HUES6 (cell line): Measurements from ENCODE around the gene WDR20.

ENCODE experiments used
- H3K27ac ChIP-seq: 2 replicates; pipeline ENCODE4 v1.7.0; 2013; ENCODE audit warnings: low read depth, mild to moderate bottlenecking, low read length, inconsistent platforms
- H3K27me3 ChIP-seq: 2 replicates; pipeline ENCODE4 v1.6.1; 2013; ENCODE audit warnings: low read length; ENCODE audit not compliant: control insufficient read depth, insufficient read depth
- H3K36me3 ChIP-seq: 2 replicates; pipeline ENCODE4 v1.6.1; 2013; ENCODE audit warnings: low read length; ENCODE audit not compliant: control insufficient read depth, insufficient read depth
- H3K4me1 ChIP-seq: 2 replicates; pipeline ENCODE4 v1.6.1; 2013; ENCODE audit warnings: low read length; ENCODE audit not compliant: control insufficient read depth, insufficient read depth
- H3K4me3 ChIP-seq: 2 replicates; pipeline ENCODE4 v1.5.1; 2013; ENCODE audit warnings: low read depth, low read length
- H3K9ac ChIP-seq: one replicate; pipeline ENCODE4 v1.6.1; 2013; ENCODE audit warnings: mild to moderate bottlenecking, low read length
- H3K9me3 ChIP-seq: 2 replicates; pipeline ENCODE4 v1.6.1; 2013; ENCODE audit warnings: low read depth, low read length; ENCODE audit not compliant: control insufficient read depth, insufficient read depth

WDR20 gene

DNA sequence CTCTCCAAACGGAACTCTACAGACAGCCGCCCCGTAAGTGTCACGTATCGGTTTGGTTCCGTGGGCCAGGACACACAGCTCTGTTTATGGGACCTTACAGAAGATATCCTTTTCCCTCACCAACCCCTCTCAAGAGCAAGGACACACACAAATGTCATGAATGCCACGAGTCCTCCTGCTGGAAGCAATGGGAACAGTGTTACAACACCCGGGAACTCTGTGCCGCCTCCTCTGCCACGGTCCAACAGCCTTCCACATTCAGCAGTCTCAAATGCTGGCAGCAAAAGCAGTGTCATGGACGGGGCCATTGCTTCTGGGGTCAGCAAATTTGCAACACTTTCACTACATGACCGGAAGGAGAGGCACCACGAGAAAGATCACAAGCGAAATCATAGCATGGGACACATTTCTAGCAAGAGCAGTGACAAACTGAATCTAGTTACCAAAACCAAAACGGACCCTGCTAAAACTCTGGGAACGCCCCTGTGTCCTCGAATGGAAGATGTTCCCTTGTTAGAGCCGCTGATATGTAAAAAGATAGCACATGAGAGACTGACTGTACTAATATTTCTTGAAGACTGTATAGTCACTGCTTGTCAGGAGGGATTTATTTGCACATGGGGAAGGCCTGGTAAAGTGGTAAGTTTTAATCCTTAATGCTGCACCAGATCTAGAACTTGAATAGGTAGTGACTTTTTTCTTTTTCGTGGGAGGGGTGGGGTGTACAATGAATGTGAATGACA is 69.7 kb downstream of the WDR20 start:
- Histone ChIP-seq H3K4me3 (no peak overlapping the region), H3K27me3 (no peaks in the 10 kb centered on the region), H3K4me1 (peaks cover 5% of the 10 kb centered on the region), H3K9me3 (no peaks in the 10 kb centered on the region), H3K9ac (no peak overlapping the region), H3K27ac (no peak overlapping the region), H3K36me3 (peaks cover 44% of the 10 kb centered on the region)

DNA sequence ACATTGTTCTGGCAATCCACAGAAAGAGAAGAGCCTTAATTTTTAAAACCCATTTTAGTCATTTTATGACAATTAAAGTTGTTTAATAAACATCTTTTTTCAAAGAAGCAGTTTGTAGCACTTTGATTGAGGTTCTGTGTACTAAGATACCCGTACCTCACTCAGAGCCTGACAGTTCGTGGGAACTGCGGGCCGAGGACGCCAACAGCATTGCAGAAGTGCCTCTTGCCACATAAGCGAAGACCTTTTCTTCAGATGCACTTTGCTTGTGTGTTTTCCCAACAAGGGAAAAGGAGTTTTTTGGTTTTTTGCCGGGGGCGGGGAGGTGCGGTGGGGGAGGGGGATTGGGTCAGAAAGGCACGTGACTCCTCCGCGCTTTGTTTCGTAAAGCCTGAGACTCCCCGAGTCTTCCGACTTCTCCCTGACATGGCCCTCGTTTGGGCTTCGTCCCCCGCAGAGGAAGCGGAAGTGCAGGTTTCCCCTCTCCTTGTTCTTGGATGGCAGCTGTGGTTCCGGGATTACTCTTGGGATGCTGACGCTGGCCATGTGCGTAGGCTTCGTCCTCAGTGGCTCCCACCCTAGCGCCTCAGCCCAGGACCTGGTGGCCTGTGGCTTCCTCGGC is 70.8 kb downstream of the WDR20 start:
- Histone ChIP-seq H3K36me3 (peaks cover 38% of the 10 kb centered on the region), H3K4me1 (peaks cover 12% of the 10 kb centered on the region), H3K27me3 (no peaks in the 10 kb centered on the region), H3K9ac (no peak overlapping the region), H3K27ac (no peak overlapping the region), H3K9me3 (no peaks in the 10 kb centered on the region), H3K4me3 (no peak overlapping the region)

DNA sequence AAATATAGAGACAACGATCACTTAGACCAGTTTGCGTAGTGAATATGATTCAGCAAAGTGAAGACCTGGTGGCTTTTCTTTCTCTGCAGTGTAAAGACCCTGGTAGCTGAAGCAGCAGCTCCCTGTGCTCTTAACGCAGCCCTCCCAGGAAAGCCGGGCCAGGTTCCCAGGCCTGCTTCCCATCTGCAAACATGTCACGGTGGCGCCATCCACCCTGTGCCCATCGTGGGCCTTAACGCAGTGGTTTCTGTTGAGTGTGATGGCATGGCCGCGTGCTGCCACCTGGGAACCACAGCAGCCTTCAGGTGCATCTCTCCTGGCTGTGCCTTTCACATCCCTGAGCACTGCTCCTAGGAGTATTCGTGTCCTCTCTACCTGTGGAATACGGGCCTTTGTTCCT is 71.5 kb downstream of the WDR20 start:
- peaks cover 37% of the 10 kb centered on the region for H3K36me3 ChIP-seq
- no peak overlapping the region for H3K27ac ChIP-seq
- no peaks in the 10 kb centered on the region for H3K27me3 ChIP-seq
- no peaks in the 10 kb centered on the region for H3K9me3 ChIP-seq
- peaks cover 16% of the 10 kb centered on the region for H3K4me1 ChIP-seq
- H3K4me3 ChIP-seq: no peak overlapping the region
- H3K9ac ChIP-seq: no peak overlapping the region

DNA sequence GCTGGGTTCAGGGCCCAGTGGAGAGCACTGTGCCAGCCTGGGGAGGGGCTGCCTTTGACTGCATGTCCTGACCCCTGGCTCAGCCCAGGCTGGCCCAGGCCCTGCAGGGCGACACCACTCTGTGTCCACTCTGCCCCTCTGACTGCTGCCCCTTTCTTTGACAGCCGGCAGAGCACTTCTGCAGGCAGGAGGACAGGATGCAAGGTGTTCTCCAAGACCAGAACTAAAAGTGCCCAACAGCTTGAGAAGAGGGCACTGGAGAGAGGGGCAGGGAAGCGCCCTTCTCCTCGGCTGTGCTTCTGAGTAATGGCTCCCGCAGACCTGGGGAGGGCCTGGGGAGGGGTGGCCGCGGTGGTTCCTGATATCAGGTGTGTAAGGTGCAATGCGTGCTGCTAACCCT is 72.7 kb downstream of the WDR20 start:
- Histone ChIP-seq H3K9ac (no peak overlapping the region), H3K4me1 (peaks cover 16% of the 10 kb centered on the region), H3K36me3 (peaks cover 32% of the 10 kb centered on the region), H3K4me3 (no peak overlapping the region), H3K27ac (no peak overlapping the region), H3K9me3 (no peaks in the 10 kb centered on the region), H3K27me3 (no peaks in the 10 kb centered on the region)

DNA sequence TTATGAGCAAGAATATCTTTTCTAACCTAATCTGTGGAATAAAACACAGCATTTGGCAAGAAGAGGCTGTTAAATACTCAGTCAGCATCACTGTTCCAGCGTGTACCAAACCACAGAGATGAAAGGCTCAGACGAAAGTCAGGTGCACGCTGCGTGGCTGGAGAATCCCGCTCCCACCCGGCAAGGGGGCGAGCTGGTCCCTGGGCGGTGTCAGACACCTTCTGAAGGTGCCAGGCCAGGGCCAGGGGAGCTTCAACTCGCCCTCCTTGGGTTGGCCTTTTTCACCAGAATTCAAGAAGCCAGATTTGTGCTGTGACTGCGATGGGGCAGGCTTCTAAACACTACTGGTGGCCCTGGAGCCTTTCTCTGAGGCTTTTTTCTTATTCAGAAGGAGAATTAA is 73.1 kb downstream of the WDR20 start:
- Histone ChIP-seq H3K4me1 (peaks cover 16% of the 10 kb centered on the region), H3K36me3 (peaks cover 28% of the 10 kb centered on the region), H3K9ac (no peak overlapping the region), H3K4me3 (no peak overlapping the region), H3K9me3 (no peaks in the 10 kb centered on the region), H3K27ac (no peak overlapping the region), H3K27me3 (no peaks in the 10 kb centered on the region)

DNA sequence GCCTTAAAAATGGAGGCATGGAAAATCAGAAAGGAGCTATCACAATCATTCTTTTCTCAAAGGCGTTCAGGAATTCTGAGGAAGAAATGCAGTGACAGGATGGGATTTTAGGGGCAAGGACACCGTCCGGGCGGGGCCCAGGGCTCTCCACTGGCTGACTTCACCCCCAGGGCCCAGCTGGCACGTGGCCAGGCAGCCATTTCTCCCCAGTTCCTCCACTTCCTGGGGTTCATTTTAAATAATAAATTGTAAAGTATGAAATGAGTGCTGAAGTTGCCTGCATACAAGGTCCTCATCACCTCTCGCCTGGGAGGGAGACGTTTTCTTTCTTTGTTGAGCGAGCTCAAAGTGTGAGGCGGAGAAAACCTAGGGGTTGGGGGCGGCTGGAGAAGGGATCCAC is 73.8 kb downstream of the WDR20 start:
- Histone ChIP-seq H3K4me3 (no peak overlapping the region), H3K9ac (no peak overlapping the region), H3K9me3 (no peaks in the 10 kb centered on the region), H3K27ac (no peak overlapping the region), H3K4me1 (peaks cover 16% of the 10 kb centered on the region), H3K36me3 (peaks cover 23% of the 10 kb centered on the region), H3K27me3 (no peaks in the 10 kb centered on the region)

DNA sequence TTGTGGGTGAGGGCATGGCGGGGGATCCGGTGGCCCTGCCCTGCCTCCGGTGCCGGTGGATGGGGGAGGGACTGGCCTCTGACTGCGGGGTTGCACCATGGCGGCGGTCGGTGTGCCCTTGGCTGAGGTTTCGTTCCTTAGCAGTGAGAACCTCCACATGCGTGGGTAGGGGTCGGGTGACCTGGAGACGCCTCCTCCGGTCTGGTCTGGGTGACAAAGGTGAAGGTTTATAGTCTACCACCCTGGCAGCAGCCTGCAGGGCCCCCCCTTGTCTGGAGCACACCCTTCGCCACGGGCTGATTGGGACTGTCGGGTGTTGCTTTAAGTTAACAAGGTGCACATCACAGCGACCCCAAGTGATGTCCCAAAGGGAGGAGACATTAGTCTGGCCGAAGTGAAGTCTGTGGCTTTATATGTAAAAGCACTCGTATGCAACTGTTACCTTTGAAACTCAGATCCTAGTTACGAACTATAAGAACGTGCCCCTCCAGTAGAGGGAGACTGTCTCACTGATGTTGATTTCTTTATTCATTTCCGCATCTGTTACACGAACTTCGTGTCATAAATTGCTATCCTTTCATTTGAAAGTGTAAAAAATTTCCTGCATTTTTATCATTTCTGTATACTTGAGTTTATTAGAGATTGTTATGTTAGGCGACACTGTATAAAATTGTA is 74.4 kb downstream of the WDR20 start:
- H3K36me3 ChIP-seq: peaks cover 17% of the 10 kb centered on the region
- H3K27me3 ChIP-seq: no peaks in the 10 kb centered on the region
- H3K4me1 ChIP-seq: peaks cover 16% of the 10 kb centered on the region
- H3K4me3 ChIP-seq: no peak overlapping the region
- no peak overlapping the region for H3K9ac ChIP-seq
- no peak overlapping the region for H3K27ac ChIP-seq
- H3K9me3 ChIP-seq: no peaks in the 10 kb centered on the region

DNA sequence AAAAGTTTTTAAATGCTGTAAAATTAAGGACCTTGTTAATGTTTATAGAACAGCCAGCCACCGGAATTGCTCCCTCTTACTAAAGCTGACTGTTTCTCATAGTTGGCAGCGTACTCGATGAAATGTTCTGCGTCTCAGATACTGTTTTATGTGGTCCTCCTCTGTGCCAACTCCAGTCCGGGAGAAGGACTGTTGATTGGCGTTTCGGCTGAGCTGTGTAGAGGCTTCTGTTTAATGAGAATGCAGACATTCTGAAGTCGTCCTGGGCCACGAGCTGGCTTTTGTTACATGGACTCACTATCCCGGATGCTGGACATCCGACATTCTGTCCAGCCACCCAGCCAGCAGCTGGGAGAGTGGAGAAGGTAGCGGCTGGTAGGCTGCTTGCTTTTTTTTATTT is 75.4 kb downstream of the WDR20 start:
- Histone ChIP-seq H3K27ac (no peak overlapping the region), H3K9ac (no peak overlapping the region), H3K9me3 (no peaks in the 10 kb centered on the region), H3K27me3 (no peaks in the 10 kb centered on the region), H3K4me1 (peaks cover 16% of the 10 kb centered on the region), H3K36me3 (peaks cover 9% of the 10 kb centered on the region; the same call in 1 of the 2 replicates), H3K4me3 (no peak overlapping the region)

DNA sequence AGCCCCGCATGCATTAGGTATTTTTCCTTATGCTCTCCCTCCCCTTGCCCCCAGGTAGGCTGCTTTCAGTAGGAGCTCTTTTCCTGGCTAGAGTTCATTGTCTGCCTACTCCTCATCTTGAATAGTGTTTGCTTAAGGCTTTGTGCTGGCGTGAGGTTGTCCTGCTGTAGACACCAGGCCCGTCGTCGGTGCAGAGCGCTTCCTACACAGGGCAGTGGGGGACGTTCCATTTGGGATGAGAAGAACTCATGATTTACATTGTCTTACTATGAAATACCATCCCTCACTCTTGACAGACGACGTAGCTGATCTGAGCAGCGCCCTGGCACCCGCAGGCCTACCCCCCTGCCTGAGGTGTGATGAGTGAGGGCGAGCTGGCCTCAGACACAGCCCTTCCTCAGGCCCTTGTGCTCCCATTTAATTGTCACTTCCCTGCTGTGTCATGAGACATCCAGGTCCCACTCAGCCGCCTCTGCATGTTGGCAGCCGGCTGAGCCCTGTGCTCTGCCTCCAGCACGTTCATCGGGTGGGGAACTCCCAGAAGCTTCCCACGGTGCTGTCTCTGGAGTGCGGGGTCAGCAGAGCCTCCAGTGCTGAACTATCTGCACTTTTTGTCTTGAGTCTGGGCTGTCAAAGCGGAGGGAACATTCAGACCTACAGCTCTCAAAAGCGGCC is 76.0 kb downstream of the WDR20 start:
- Histone ChIP-seq H3K27me3 (no peaks in the 10 kb centered on the region), H3K27ac (no peak overlapping the region), H3K4me1 (peaks cover 16% of the 10 kb centered on the region), H3K36me3 (peaks cover 9% of the 10 kb centered on the region; the same call in 1 of the 2 replicates), H3K9ac (no peak overlapping the region), H3K9me3 (no peaks in the 10 kb centered on the region), H3K4me3 (no peak overlapping the region)

DNA sequence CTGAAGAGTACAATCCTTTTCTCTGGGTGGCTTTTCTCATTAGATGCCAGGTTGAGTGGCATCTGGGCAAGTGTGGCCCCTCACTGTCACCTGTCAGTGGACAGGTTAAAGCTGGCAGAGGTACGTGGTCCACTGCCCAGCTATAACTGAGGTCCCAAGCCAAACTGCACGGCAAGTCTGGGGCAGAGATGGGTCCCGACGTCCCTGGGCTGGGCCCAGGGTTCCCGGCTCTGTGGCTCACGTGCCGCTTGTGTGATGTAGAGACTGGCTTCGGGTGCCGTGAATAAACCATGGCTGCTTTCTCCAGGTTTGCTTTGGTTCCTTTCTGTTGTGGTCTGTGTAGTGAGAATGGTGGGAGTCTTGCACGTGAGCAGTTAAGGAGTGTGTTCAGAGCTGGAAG is 77.7 kb downstream of the WDR20 start:
- Histone ChIP-seq H3K9ac (no peak overlapping the region), H3K4me3 (no peak overlapping the region), H3K27me3 (no peaks in the 10 kb centered on the region), H3K4me1 (peaks cover 28% of the 10 kb centered on the region), H3K36me3 (0 out of 2 replicates have a peak, but pooled peaks cover under 1% of the 10 kb centered on the region), H3K9me3 (no peaks in the 10 kb centered on the region), H3K27ac (no peak overlapping the region)

DNA sequence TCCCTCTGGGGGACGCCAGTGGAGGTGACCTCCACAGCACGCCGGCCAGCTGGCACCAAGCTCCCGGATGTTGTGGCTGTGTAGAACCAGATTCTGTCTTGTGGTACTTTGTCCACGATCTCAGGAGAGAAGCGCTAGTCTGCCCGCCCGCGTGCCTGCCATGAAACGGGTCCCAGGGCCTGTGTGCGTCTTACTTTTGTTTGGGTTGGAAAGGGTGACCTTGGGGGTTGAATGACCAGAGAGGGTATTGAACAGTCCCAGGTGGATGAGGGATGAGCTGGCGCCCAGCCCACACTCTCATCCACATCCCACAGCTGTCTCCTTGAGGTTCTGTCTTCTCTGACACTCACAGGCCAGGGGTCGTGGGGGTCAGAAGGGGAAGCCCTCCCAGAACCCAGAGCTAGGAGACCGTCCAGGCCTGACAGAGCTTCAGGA is 78.3 kb downstream of the WDR20 start:
- no peak overlapping the region for H3K9ac ChIP-seq
- H3K27ac ChIP-seq: no peak overlapping the region
- no peaks in the 10 kb centered on the region for H3K9me3 ChIP-seq
- H3K4me3 ChIP-seq: no peak overlapping the region
- H3K27me3 ChIP-seq: no peaks in the 10 kb centered on the region
- no peaks in the 10 kb centered on the region for H3K36me3 ChIP-seq
- H3K4me1 ChIP-seq: peaks cover 28% of the 10 kb centered on the region
